SJCRH30 (cell line): ENCODE results near the gene KANTR. TPM values are rescaled to one million over a fixed set of nuclear protein-coding genes. Genes with fewer than 3 reads are reported as not detected.
A peak's percentile ranks its signal among the peaks of the same experiment; 100 is the strongest.

Experiments used
- DNase-seq, 2 experiments: peaks; one replicate each; pipeline ENCODE4 v3.0.0-alpha.2; 2015 to 2020
- H3K27ac ChIP-seq: fragments of 250-450 bp; sonication (Bioruptor Pico); 2 replicates; pipeline ENCODE4 v1.5.1; 2020; ENCODE audit warnings: mild to moderate bottlenecking, moderate library complexity
- H3K27me3 ChIP-seq: fragments of 250-450 bp; sonication (Bioruptor Pico); 2 replicates; pipeline ENCODE4 v1.5.1; 2020; ENCODE audit warnings: mild to moderate bottlenecking, moderate library complexity
- H3K36me3 ChIP-seq: fragments of 250-450 bp; sonication (Bioruptor Pico); 2 replicates; pipeline ENCODE4 v1.5.1; 2020; ENCODE audit warnings: mild to moderate bottlenecking, moderate library complexity
- H3K4me1 ChIP-seq: fragments of 250-450 bp; sonication (Bioruptor Pico); 2 replicates; pipeline ENCODE4 v1.5.1; 2020; ENCODE audit warnings: mild to moderate bottlenecking, moderate library complexity
- H3K4me3 ChIP-seq: fragments of 250-450 bp; sonication (Bioruptor Pico); 2 replicates; pipeline ENCODE4 v1.5.1; 2020; ENCODE audit warnings: mild to moderate bottlenecking, moderate library complexity
- H3K9me3 ChIP-seq: fragments of 250-450 bp; sonication (Bioruptor Pico); replicated peaks from 2 replicates; pipeline ENCODE4 v1.5.1; 2020; ENCODE audit warnings: mild to moderate bottlenecking, moderate library complexity
- total RNA-seq: library from RNA; depleted of rRNA; stranded (reverse); fragments of >200 nt; shearing (Covaris generic); gene quantifications from 2 replicates; pipeline ENCODE4 v1.2.3, GENCODE V29; 2014

KANTR gene
- total RNA-seq, 1 experiment from 2014 or later, result 6.7 TPM

GRCh38 chrX:53088136-53088974, 5.6 kb upstream of the KANTR start:
- H3K36me3 ChIP-seq, result no peaks in the 10 kb centered on the region
- no peak for DNase-seq
- no peak overlapping the region for H3K4me3 ChIP-seq
- no peak overlapping the region for H3K27ac ChIP-seq
- H3K4me1 ChIP-seq, result no peaks in the 10 kb centered on the region
- H3K27me3 ChIP-seq, result no peaks in the 10 kb centered on the region
- no peaks in the 10 kb centered on the region for H3K9me3 ChIP-seq

- no peak overlapping the region for H3K27ac ChIP-seq
- H3K36me3 ChIP-seq, result no peaks in the 10 kb centered on the region
- H3K9me3 ChIP-seq, result no peaks in the 10 kb centered on the region
- DNase-seq, result peak; percentile 17 to 53
- H3K4me3 ChIP-seq, result no peak overlapping the region
- no peaks in the 10 kb centered on the region for H3K4me1 ChIP-seq
- no peaks in the 10 kb centered on the region for H3K27me3 ChIP-seq
Observed at GRCh38 chrX:53089224-53089842, 4.6 kb upstream of the KANTR start.

GRCh38 chrX:53089925-53090324, 4.0 kb upstream of the KANTR start:
- H3K4me1 ChIP-seq, result no peaks in the 10 kb centered on the region

GRCh38 chrX:53091354-53091753, 2.6 kb upstream of the KANTR start:
- Histone ChIP-seq H3K4me3 (no peak overlapping the region), H3K9me3 (no peaks in the 10 kb centered on the region), H3K27me3 (no peaks in the 10 kb centered on the region), H3K27ac (no peak overlapping the region), H3K36me3 (no peaks in the 10 kb centered on the region), H3K4me1 (no peaks in the 10 kb centered on the region)
- no peak for DNase-seq

More at GRCh38 chrX:53089925-53090324, 4.0 kb upstream of the KANTR start:
- Histone ChIP-seq H3K36me3 (no peaks in the 10 kb centered on the region), H3K27ac (no peak overlapping the region), H3K4me3 (no peak overlapping the region), H3K27me3 (no peaks in the 10 kb centered on the region), H3K9me3 (no peaks in the 10 kb centered on the region)
- DNase-seq, result no peak

- H3K27ac ChIP-seq, result peak overlapping the region; percentile 44; the same call in 1 of the 2 replicates
- peak; percentile 76 to 80 for DNase-seq
- no peaks in the 10 kb centered on the region for H3K27me3 ChIP-seq
- no peaks in the 10 kb centered on the region for H3K9me3 ChIP-seq
- H3K36me3 ChIP-seq, result no peaks in the 10 kb centered on the region
- no peaks in the 10 kb centered on the region for H3K4me1 ChIP-seq
- H3K4me3 ChIP-seq, result peak overlapping the region; percentile 79
Observed at GRCh38 chrX:53093177-53093655, 726 bp upstream of the KANTR start.

GRCh38 chrX:53094582-53094905, 602 bp downstream of the KANTR start:
- H3K4me3 ChIP-seq, result peak overlapping the region; percentile 79
- DNase-seq, result no peak

GRCh38 chrX:53095796-53096195, 1.9 kb downstream of the KANTR start:
- no peak for DNase-seq
- Histone ChIP-seq H3K4me1 (no peaks in the 10 kb centered on the region), H3K27me3 (no peaks in the 10 kb centered on the region), H3K27ac (no peak overlapping the region), H3K4me3 (no peak overlapping the region), H3K9me3 (no peaks in the 10 kb centered on the region), H3K36me3 (no peaks in the 10 kb centered on the region)

More at GRCh38 chrX:53094582-53094905, 602 bp downstream of the KANTR start:
- H3K27ac ChIP-seq, result peak overlapping the region; percentile 61; the same call in 1 of the 2 replicates
- H3K36me3 ChIP-seq, result no peaks in the 10 kb centered on the region
- no peaks in the 10 kb centered on the region for H3K4me1 ChIP-seq
- H3K27me3 ChIP-seq, result no peaks in the 10 kb centered on the region
- no peaks in the 10 kb centered on the region for H3K9me3 ChIP-seq

- Histone ChIP-seq H3K9me3 (no peaks in the 10 kb centered on the region), H3K36me3 (no peaks in the 10 kb centered on the region), H3K27ac (no peak overlapping the region), H3K4me3 (no peak overlapping the region), H3K4me1 (no peaks in the 10 kb centered on the region), H3K27me3 (no peaks in the 10 kb centered on the region)
- no peak for DNase-seq
Observed at GRCh38 chrX:53114864-53115549, 21.1 kb downstream of the KANTR start.

- DNase-seq, result no peak
- Histone ChIP-seq H3K9me3 (no peaks in the 10 kb centered on the region), H3K4me1 (no peaks in the 10 kb centered on the region), H3K27me3 (no peaks in the 10 kb centered on the region), H3K27ac (no peak overlapping the region), H3K36me3 (no peaks in the 10 kb centered on the region), H3K4me3 (no peak overlapping the region)
Observed at GRCh38 chrX:53115550-53115874, 21.6 kb downstream of the KANTR start.

GRCh38 chrX:53116101-53116500, 22.2 kb downstream of the KANTR start:
- Histone ChIP-seq H3K27ac (no peak overlapping the region), H3K27me3 (no peaks in the 10 kb centered on the region), H3K36me3 (no peaks in the 10 kb centered on the region), H3K4me3 (no peak overlapping the region), H3K4me1 (no peaks in the 10 kb centered on the region), H3K9me3 (no peaks in the 10 kb centered on the region)
- DNase-seq, result no peak

GRCh38 chrX:53122013-53122412, 28.1 kb downstream of the KANTR start:
- Histone ChIP-seq H3K4me1 (no peaks in the 10 kb centered on the region), H3K36me3 (no peaks in the 10 kb centered on the region), H3K27me3 (no peaks in the 10 kb centered on the region), H3K4me3 (no peak overlapping the region), H3K9me3 (no peaks in the 10 kb centered on the region), H3K27ac (no peak overlapping the region)
- DNase-seq, result no peak

- Histone ChIP-seq H3K27me3 (no peaks in the 10 kb centered on the region), H3K4me3 (no peak overlapping the region), H3K27ac (no peak overlapping the region), H3K36me3 (no peaks in the 10 kb centered on the region), H3K9me3 (no peaks in the 10 kb centered on the region), H3K4me1 (no peaks in the 10 kb centered on the region)
- DNase-seq, result no peak
Observed at GRCh38 chrX:53125506-53125905, 31.6 kb downstream of the KANTR start.

GRCh38 chrX:53126377-53126776, 32.4 kb downstream of the KANTR start:
- Histone ChIP-seq H3K27ac (no peak overlapping the region), H3K27me3 (no peaks in the 10 kb centered on the region), H3K9me3 (no peaks in the 10 kb centered on the region), H3K4me3 (no peak overlapping the region), H3K4me1 (no peaks in the 10 kb centered on the region), H3K36me3 (no peaks in the 10 kb centered on the region)
- no peak for DNase-seq

- no peak overlapping the region for H3K27ac ChIP-seq
Observed at GRCh38 chrX:53128097-53128749, 34.3 kb downstream of the KANTR start.

GRCh38 chrX:53133400-53133799, 39.5 kb downstream of the KANTR start:
- no peak overlapping the region for H3K27ac ChIP-seq
- H3K4me3 ChIP-seq, result no peak overlapping the region
- no peak for DNase-seq
- no peaks in the 10 kb centered on the region for H3K36me3 ChIP-seq
- no peaks in the 10 kb centered on the region for H3K9me3 ChIP-seq
- H3K27me3 ChIP-seq, result no peaks in the 10 kb centered on the region
- H3K4me1 ChIP-seq, result no peaks in the 10 kb centered on the region

More at GRCh38 chrX:53128097-53128749, 34.3 kb downstream of the KANTR start:
- Histone ChIP-seq H3K4me3 (no peak overlapping the region), H3K4me1 (no peaks in the 10 kb centered on the region), H3K27me3 (no peaks in the 10 kb centered on the region), H3K9me3 (no peaks in the 10 kb centered on the region), H3K36me3 (no peaks in the 10 kb centered on the region)
- no peak for DNase-seq
